Lung (tissue), 12 donors: Measurements from ENCODE around the gene FOLR1. TPM values are rescaled to one million over a fixed set of nuclear protein-coding genes. Genes with fewer than 3 reads are reported as not detected.

Source experiments
- ATAC-seq: fragments of 200-7000 bp; cut with Tn5 transposase; one replicate; pipeline ENCODE4 v1.9.1; 2020; ENCODE audit warnings: moderate number of reproducible peaks; ENCODE audit not compliant: insufficient read depth, low FRiP score
- DNase-seq, 3 donors: peaks; one replicate each; pipeline ENCODE4 v3.0.0-alpha.2; 2013 to 2017
- H3K27ac ChIP-seq, 2 donors: one replicate each; pipeline ENCODE4 v1.5.1; 2013; ENCODE audit warnings: mild to moderate bottlenecking in 2 of 2, moderate library complexity in 2 of 2, control low read depth in 1 of 2, inconsistent platforms in 1 of 2, low read depth in 1 of 2, low read length in 1 of 2
- H3K27me3 ChIP-seq, 3 donors: one replicate each; pipeline ENCODE4 v1.5.1; 2013; ENCODE audit warnings: low read length in 2 of 3; ENCODE audit not compliant: control insufficient read depth in 3 of 3, insufficient read depth in 3 of 3
- H3K36me3 ChIP-seq, 4 donors: one replicate each; pipeline ENCODE4 v1.5.1; 2013; ENCODE audit warnings: low read length in 4 of 4, mild to moderate bottlenecking in 1 of 4, moderate library complexity in 1 of 4; ENCODE audit not compliant: control insufficient read depth in 4 of 4, insufficient read depth in 4 of 4
- H3K4me1 ChIP-seq, 5 donors: one replicate each; pipeline ENCODE4 v1.5.1; 2013; ENCODE audit warnings: low read length in 5 of 5, mild to moderate bottlenecking in 2 of 5, moderate library complexity in 1 of 5; ENCODE audit not compliant: control insufficient read depth in 5 of 5, insufficient read depth in 5 of 5
- H3K4me3 ChIP-seq: one replicate; pipeline ENCODE4 v1.5.1; 2013; ENCODE audit warnings: mild to moderate bottlenecking, control low read depth, moderate library complexity
- H3K9ac ChIP-seq, 2 donors: one replicate each; pipeline ENCODE4 v1.5.1; 2013; ENCODE audit warnings: low read length in 2 of 2, control low read depth in 1 of 2; ENCODE audit not compliant: insufficient read depth in 1 of 2
- H3K9me3 ChIP-seq, 4 donors: one replicate each; pipeline ENCODE4 v1.5.1; 2013; ENCODE audit warnings: low read length in 3 of 4, mild to moderate bottlenecking in 1 of 4, moderate library complexity in 1 of 4; ENCODE audit not compliant: control insufficient read depth in 4 of 4, insufficient read depth in 3 of 4
- WGBS, 2 donors: extraction: QIAGEN DNeasy Blood & Tissue Kit; methylation state at CpG; one replicate each; pipeline ENCODE4 v1.1.7; 2013; 5-methylcytosine and 5-hydroxymethylcytosine counted together
- polyA plus RNA-seq, 2 donors: library from polyadenylated mRNA; stranded (reverse); fragments of 200-250 nt; gene quantifications; one replicate each; pipeline ENCODE4 v1.2.1, GENCODE V29; 2013
- total RNA-seq, 2 donors: library from RNA; depleted of rRNA in 1 of 2; stranded (reverse); fragments of >200 nt in 1 of 2; gene quantifications; one replicate each; pipeline ENCODE4 v1.2.1, GENCODE V29; 2014 to 2021
- TF ChIP-seq, protein P1 (sequence below): IDR thresholded peaks from 2 replicates; pipeline ENCODE4 v1.5.1; 2012; ENCODE audit warnings: mild to moderate bottlenecking; ENCODE audit errors: control extremely low read depth, extremely low read depth
- donor health status: control.
- donor health status: control.
- donor health status: Bipolar disorder and iron deficiency.
- donor health status: healthy.
- donor health status: DM: yes; HTN: yes; CAD: no.

The FOLR1 gene
- total and polyA plus RNA-seq, 4 donors, result 76.0 to 212 (median 151) TPM

DNA sequence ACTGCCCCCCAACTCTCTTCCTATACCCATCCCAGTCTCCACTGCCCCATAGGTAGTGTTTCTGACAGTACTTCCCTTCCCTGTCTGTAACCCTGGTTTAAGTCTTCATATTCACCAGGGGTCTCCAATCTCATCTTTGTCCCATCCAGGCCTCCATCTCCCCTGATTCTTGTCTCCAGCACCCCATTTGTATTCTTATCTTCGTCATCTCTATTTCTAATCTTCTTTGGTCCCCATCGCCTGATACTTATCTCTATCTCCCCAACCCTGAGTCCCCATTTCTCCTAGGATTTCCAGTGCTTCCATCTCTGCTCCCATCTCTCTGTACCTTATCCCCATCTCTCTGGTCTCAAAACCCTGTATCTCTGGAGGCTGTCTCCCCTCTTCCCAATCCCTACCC is 50.2 kb downstream of the FOLR1 start:
- TF ChIP-seq, protein P1, sequence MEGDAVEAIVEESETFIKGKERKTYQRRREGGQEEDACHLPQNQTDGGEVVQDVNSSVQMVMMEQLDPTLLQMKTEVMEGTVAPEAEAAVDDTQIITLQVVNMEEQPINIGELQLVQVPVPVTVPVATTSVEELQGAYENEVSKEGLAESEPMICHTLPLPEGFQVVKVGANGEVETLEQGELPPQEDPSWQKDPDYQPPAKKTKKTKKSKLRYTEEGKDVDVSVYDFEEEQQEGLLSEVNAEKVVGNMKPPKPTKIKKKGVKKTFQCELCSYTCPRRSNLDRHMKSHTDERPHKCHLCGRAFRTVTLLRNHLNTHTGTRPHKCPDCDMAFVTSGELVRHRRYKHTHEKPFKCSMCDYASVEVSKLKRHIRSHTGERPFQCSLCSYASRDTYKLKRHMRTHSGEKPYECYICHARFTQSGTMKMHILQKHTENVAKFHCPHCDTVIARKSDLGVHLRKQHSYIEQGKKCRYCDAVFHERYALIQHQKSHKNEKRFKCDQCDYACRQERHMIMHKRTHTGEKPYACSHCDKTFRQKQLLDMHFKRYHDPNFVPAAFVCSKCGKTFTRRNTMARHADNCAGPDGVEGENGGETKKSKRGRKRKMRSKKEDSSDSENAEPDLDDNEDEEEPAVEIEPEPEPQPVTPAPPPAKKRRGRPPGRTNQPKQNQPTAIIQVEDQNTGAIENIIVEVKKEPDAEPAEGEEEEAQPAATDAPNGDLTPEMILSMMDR, result no peak
- Histone ChIP-seq H3K27me3 (peaks cover 0 to 65% (median 59%) of the 10 kb centered on the region in 3 donors), H3K4me1 (peaks cover 0 to 29% (median 15%) of the 10 kb centered on the region in 5 donors), H3K9ac (no peak overlapping the region), H3K4me3 (no peak overlapping the region), H3K9me3 (peaks cover 0 to 2% (median 0%) of the 10 kb centered on the region in 4 donors), H3K36me3 (peaks cover 0 to 11% (median 7%) of the 10 kb centered on the region in 4 donors), H3K27ac (no peak overlapping the region)
- WGBS, 2 donors, result 95 to 98% methylated on average over 2 of the region's 2 CpGs
- no peak for DNase-seq
- no peak for ATAC-seq

DNA sequence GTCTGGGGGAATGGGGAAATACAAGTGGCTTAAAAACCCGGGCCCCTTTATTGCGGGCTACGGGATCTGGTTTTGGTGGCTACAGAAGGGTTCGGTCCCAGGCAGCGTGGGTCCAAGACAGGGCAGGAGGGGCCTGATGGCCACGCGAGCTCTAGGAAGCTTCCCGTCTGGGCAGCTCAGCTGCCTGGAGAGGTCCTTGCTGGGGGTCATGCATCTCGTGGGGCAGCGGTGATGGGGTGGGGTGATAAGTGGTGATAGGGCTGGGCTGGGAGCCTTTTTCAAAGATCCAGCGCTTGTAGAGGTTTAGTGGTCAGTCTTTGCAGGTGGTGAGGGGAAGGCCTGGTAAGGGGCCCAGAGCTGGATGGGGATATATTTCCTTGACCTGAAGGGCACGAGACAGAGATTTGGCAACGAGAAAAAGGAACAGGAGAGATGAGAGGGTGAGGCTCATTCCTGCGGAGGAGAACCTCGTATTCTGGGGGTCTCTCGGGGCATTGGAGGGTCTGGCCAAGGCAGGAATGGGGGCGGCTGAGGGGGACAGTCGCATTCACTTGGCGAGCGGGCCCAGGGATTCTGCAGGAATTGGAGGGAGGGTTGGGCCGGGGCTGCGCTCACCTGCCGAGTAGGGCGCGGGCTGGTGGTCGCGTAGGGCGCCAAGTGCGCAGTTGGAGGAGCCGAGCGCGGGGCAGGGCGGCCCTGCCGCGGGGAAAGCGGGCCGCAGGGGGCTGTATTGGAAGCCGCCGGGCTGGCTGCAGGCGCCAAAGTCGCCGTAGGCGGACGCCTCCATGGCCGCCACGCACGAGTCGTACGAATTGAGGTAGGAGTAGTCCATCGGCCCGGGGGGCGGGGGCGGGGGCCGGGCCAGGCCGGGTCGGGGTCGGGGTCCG is 51.5 kb downstream of the FOLR1 start:
- Histone ChIP-seq H3K27me3 (peaks cover 0 to 76% (median 69%) of the 10 kb centered on the region in 3 donors), H3K9me3 (no peaks in the 10 kb centered on the region), H3K4me3 (no peak overlapping the region), H3K9ac (no peak overlapping the region), H3K4me1 (peaks cover 0 to 24% (median 10%) of the 10 kb centered on the region in 5 donors), H3K36me3 (peaks cover 0 to 1% (median under 1%) of the 10 kb centered on the region in 4 donors), H3K27ac (no peak overlapping the region)
- 15 to 21% methylated on average over 47 to 58 of the region's 58 CpGs for WGBS, 2 donors
- ATAC-seq (no peak), DNase-seq (no peak)
- TF ChIP-seq, protein P1, result no peak

DNA sequence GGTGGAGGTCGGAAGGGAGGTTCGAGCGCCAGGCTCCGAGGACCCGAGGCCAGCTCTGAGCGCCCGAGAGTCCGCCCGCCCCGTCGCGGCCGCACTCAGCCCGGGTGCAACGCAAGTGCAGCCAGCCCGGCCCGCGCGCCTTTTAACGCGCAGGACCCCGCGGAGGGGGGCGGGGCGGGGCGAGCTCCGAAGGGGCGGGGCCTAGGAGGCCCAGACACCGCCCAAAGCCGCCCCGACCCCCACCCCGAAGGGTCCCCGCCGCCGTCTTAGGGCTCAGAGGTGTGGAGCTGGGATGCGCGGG is 52.1 kb downstream of the FOLR1 start, which contains the start of gene PHOX2A:
TSS of gene PHOX2A (minus strand) at position 117 of the 301 bp plus-strand sequence. CDS start 172 bp downstream, outside the sequence.
- peaks cover 0 to 80% (median 71%) of the 10 kb centered on the region in 3 donors for H3K27me3 ChIP-seq
- ATAC-seq (no peak), DNase-seq (no peak)
- H3K36me3 ChIP-seq, result no peaks in the 10 kb centered on the region
- TF ChIP-seq, protein P1, result no peak
- H3K9ac ChIP-seq, result no peak within 1 kb of the TSS
- no peak within 1 kb of the TSS for H3K27ac ChIP-seq
- H3K9me3 ChIP-seq, result no peaks in the 10 kb centered on the region
- peaks cover 0 to 18% (median 10%) of the 10 kb centered on the region in 5 donors for H3K4me1 ChIP-seq
- no peak within 1 kb of the TSS for H3K4me3 ChIP-seq
- WGBS, 2 donors, result 4 to 6% methylated on average over 24 to 37 of the region's 37 CpGs
